DND-41 (cell line): ENCODE results near the gene HIPK1.

Source experiments
- EZH2 ChIP-seq: IDR thresholded peaks from 3 replicates; pipeline ENCODE4 v1.6.1; 2012; ENCODE audit warnings: borderline replicate concordance, low read depth, mild to moderate bottlenecking, moderate library complexity, low read length, inconsistent platforms; ENCODE audit not compliant: severe bottlenecking
- TF ChIP-seq, protein P1 (sequence below): IDR thresholded peaks from 2 replicates; pipeline ENCODE4 v1.5.1; 2012; ENCODE audit warnings: borderline replicate concordance, low read length, moderate library complexity, mild to moderate bottlenecking; ENCODE audit not compliant: poor library complexity, severe bottlenecking; ENCODE audit errors: extremely low read depth

GRCh38 chr1:114002492-114003239 lies 73.5 kb downstream of the HIPK1 start:
- TF ChIP-seq, protein P1, sequence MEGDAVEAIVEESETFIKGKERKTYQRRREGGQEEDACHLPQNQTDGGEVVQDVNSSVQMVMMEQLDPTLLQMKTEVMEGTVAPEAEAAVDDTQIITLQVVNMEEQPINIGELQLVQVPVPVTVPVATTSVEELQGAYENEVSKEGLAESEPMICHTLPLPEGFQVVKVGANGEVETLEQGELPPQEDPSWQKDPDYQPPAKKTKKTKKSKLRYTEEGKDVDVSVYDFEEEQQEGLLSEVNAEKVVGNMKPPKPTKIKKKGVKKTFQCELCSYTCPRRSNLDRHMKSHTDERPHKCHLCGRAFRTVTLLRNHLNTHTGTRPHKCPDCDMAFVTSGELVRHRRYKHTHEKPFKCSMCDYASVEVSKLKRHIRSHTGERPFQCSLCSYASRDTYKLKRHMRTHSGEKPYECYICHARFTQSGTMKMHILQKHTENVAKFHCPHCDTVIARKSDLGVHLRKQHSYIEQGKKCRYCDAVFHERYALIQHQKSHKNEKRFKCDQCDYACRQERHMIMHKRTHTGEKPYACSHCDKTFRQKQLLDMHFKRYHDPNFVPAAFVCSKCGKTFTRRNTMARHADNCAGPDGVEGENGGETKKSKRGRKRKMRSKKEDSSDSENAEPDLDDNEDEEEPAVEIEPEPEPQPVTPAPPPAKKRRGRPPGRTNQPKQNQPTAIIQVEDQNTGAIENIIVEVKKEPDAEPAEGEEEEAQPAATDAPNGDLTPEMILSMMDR, result no peak
- TF ChIP-seq EZH2, result no peak
